HepG2 (cell line): ENCODE measurements around the gene GGA1. TPM values are rescaled to one million over a fixed set of nuclear protein-coding genes. Genes with fewer than 3 reads are reported as not detected.

Experiments
- BRD4 ChIP-seq: sonication (generic); formaldehyde crosslinking; IDR thresholded peaks from 2 replicates; pipeline ENCODE4 v1.4.0; 2020; ENCODE audit warnings: missing genetic modification reagents
- ELF1 ChIP-seq: sonication (generic); formaldehyde crosslinking; IDR thresholded peaks from 2 replicates; pipeline ENCODE4 v1.4.0; 2020; ENCODE audit warnings: missing genetic modification reagents
- FOSL2 ChIP-seq: sonication (generic); formaldehyde crosslinking; IDR thresholded peaks from 2 replicates; pipeline ENCODE4 v1.4.0; 2020; ENCODE audit warnings: missing genetic modification reagents
- GMEB2 ChIP-seq: IDR thresholded peaks from 2 replicates; pipeline ENCODE4 v1.6.1; 2016; ENCODE audit warnings: missing biosample characterization, missing genetic modification reagents, low read depth
- HNRNPLL ChIP-seq: fragments of 200-400 bp; formaldehyde crosslinking; IDR thresholded peaks from 2 replicates; pipeline ENCODE4 v1.6.1; 2017; ENCODE audit warnings: mild to moderate bottlenecking, low read depth, low read length; ENCODE audit not compliant: poor library complexity, severe bottlenecking
- IRF2 ChIP-seq: IDR thresholded peaks from 2 replicates; pipeline ENCODE4 v1.6.1; 2018; ENCODE audit warnings: missing genetic modification reagents, missing compliant biosample characterization
- MIER2 ChIP-seq: IDR thresholded peaks from 2 replicates; pipeline ENCODE4 v1.6.1; 2016; ENCODE audit warnings: missing biosample characterization, missing genetic modification reagents
- PHF20 ChIP-seq: sonication (generic); formaldehyde crosslinking; IDR thresholded peaks from 2 replicates; pipeline ENCODE4 v1.5.0; 2020; ENCODE audit warnings: mild to moderate bottlenecking, missing genetic modification reagents
- POLR2AphosphoS5 ChIP-seq: IDR thresholded peaks from 2 replicates; pipeline ENCODE4 v1.6.1; 2012; ENCODE audit warnings: low read depth, low read length
- PRDM15 ChIP-seq: sonication (generic); formaldehyde crosslinking; IDR thresholded peaks from 2 replicates; pipeline ENCODE4 v1.4.0; 2020; ENCODE audit warnings: missing genetic modification reagents
- SIN3A ChIP-seq: IDR thresholded peaks from 2 replicates; pipeline ENCODE4 v1.6.1; 2011; ENCODE audit warnings: low read depth, mild to moderate bottlenecking, control low read depth, low read length, borderline replicate concordance
- TBX3 ChIP-seq: fragments of 450-650 bp; IDR thresholded peaks from 2 replicates; pipeline ENCODE4 v1.6.1; 2017; ENCODE audit warnings: antibody characterized with exemption, mild to moderate bottlenecking, inconsistent platforms, borderline replicate concordance
- XRCC5 ChIP-seq: fragments of 200-400 bp; formaldehyde crosslinking; optimal IDR thresholded peaks from 2 replicates; pipeline ENCODE3; 2017; ENCODE audit warnings: mild to moderate bottlenecking, low read length
- ZBTB42 ChIP-seq: sonication (generic); formaldehyde crosslinking; IDR thresholded peaks from 2 replicates; pipeline ENCODE4 v1.5.0; 2020; ENCODE audit warnings: mild to moderate bottlenecking, missing genetic modification reagents
- ZNF234 ChIP-seq: sonication (generic); formaldehyde crosslinking; conservative IDR thresholded peaks from 2 replicates; pipeline ENCODE4 v1.5.1; 2020; ENCODE audit warnings: mild to moderate bottlenecking, missing genetic modification reagents
- ZNF343 ChIP-seq: sonication (generic); formaldehyde crosslinking; IDR thresholded peaks from 2 replicates; pipeline ENCODE4 v1.4.0; 2020; ENCODE audit warnings: mild to moderate bottlenecking, missing genetic modification reagents
- ZNF564 ChIP-seq: sonication (generic); formaldehyde crosslinking; IDR thresholded peaks from 2 replicates; pipeline ENCODE4 v1.8.1; 2023; ENCODE audit warnings: mild to moderate bottlenecking, missing genetic modification reagents
- ZNF616 ChIP-seq: sonication (generic); formaldehyde crosslinking; IDR thresholded peaks from 2 replicates; pipeline ENCODE4 v1.5.0; 2020; ENCODE audit warnings: low read depth, mild to moderate bottlenecking, missing genetic modification reagents
- polyA plus RNA-seq, 8 experiments: library from polyadenylated mRNA; depleted of rRNA in 3 of 8; stranded (reverse) in 7 of 8; unstranded in 1 of 8; fragments of >200 nt; fragmentation: Illumina TruSeq in 4 of 8; extraction: Trizol in 4 of 8; gene quantifications; 2 replicates each; pipeline versions ENCODE4 v1.2.1 to v1.2.3, GENCODE V29; 2011 to 2016; ENCODE audit warnings: low read depth in 4 of 8, missing spikeins in 1 of 8, mixed read lengths in 1 of 8; ENCODE audit not compliant: insufficient read depth in 1 of 8
- total RNA-seq, 5 experiments: library from RNA; depleted of rRNA; stranded (reverse); fragments of >200 nt; fragmentation: Illumina TruSeq; extraction: Trizol; gene quantifications; 2 replicates each; pipeline ENCODE4 v1.2.3, GENCODE V29; 2016; ENCODE audit warnings: low read depth in 1 of 5
- TF ChIP-seq, protein P1 (sequence below): sonication (generic); formaldehyde crosslinking; IDR thresholded peaks from 2 replicates; pipeline ENCODE4 v1.4.0; 2020; ENCODE audit warnings: low read depth, mild to moderate bottlenecking, missing genetic modification reagents
- TF ChIP-seq, protein P2 (sequence below): sonication (generic); formaldehyde crosslinking; IDR thresholded peaks from 2 replicates; pipeline ENCODE4 v1.4.0; 2020; ENCODE audit warnings: mild to moderate bottlenecking, missing genetic modification reagents

Gene GGA1
- total and polyA plus RNA-seq, 2 of the 13 experiments (the other 11 are each of a cell fraction or from before 2014, with no cell fraction given) = 29.1 to 87.2 TPM

DNA sequence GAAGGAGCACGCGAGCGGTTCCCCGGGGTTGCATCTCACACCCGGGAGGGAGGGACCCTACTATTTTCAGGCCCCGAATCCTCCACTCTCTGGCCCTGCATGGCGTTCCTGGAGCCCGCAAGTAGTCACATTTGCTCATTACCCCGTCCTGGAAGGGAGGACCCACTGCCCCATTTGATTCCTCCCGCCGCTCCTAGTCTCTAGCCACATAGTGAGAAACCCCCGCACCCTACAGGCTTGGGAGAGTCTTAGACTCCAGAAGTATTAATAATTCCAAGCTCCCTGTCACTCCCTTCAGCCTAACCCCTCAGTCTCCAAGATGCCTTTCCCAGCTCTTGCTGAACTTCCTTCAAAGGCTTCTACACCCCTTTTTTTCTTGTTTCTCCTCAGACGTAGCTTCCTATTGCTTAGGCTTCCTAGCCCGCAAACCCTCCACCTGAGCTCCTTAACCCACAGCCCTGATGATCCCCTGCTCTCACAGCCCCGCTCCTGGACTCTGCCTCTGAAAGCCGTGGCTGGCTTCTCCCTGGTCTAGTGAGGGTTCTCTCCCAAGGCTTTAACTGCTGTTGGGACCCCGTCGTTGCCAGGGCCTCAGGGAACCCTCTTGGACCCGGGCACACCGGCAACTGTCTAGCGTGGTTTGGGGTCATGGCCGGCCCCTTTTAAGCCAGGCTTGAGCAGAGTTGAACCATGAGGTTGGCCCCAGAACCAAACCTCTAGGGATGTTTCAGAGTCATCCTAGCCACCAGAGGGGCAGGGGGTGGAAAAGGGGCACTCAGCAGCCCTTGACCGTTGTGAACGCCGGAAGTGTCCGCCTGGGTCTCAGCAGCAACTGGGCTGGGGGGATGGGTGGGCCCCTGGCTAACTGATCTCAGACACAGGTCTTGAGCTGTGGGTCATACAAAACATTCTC lies 862 bp downstream of the GGA1 start (continued):
- TF ChIP-seq PRDM15 (CRISPR knock-in tag) = no peak
- TF ChIP-seq MIER2 = no peak
- TF ChIP-seq FOSL2 (CRISPR knock-in tag) = no peak
- TF ChIP-seq TBX3 = no peak
- TF ChIP-seq XRCC5 = peak; percentile 15
- TF ChIP-seq PHF20 (CRISPR knock-in tag) = 0 out of 2 replicates have a peak, but pooled peaks have one; percentile 19
- TF ChIP-seq GMEB2 (CRISPR knock-in tag) = no peak
- no peak for TF ChIP-seq ZNF343 (CRISPR knock-in tag)
- TF ChIP-seq ZBTB42 = 0 out of 2 replicates have a peak, but pooled peaks have one; percentile 0
- no peak for TF ChIP-seq BRD4 (CRISPR knock-in tag)
- TF ChIP-seq ZNF616 (CRISPR knock-in tag) = no peak
- no peak for TF ChIP-seq POLR2AphosphoS5
- TF ChIP-seq ZNF564 (CRISPR knock-in tag) = no peak
- TF ChIP-seq, protein P1, sequence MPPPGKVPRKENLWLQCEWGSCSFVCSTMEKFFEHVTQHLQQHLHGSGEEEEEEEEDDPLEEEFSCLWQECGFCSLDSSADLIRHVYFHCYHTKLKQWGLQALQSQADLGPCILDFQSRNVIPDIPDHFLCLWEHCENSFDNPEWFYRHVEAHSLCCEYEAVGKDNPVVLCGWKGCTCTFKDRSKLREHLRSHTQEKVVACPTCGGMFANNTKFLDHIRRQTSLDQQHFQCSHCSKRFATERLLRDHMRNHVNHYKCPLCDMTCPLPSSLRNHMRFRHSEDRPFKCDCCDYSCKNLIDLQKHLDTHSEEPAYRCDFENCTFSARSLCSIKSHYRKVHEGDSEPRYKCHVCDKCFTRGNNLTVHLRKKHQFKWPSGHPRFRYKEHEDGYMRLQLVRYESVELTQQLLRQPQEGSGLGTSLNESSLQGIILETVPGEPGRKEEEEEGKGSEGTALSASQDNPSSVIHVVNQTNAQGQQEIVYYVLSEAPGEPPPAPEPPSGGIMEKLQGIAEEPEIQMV (CRISPR knock-in tag) = no peak
- no peak for TF ChIP-seq HNRNPLL
- TF ChIP-seq, protein P2, sequence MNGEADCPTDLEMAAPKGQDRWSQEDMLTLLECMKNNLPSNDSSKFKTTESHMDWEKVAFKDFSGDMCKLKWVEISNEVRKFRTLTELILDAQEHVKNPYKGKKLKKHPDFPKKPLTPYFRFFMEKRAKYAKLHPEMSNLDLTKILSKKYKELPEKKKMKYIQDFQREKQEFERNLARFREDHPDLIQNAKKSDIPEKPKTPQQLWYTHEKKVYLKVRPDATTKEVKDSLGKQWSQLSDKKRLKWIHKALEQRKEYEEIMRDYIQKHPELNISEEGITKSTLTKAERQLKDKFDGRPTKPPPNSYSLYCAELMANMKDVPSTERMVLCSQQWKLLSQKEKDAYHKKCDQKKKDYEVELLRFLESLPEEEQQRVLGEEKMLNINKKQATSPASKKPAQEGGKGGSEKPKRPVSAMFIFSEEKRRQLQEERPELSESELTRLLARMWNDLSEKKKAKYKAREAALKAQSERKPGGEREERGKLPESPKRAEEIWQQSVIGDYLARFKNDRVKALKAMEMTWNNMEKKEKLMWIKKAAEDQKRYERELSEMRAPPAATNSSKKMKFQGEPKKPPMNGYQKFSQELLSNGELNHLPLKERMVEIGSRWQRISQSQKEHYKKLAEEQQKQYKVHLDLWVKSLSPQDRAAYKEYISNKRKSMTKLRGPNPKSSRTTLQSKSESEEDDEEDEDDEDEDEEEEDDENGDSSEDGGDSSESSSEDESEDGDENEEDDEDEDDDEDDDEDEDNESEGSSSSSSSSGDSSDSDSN (CRISPR knock-in tag) = no peak
- no peak for TF ChIP-seq ZNF234
- TF ChIP-seq SIN3A = no peak
- peak; percentile 35; the same call in 1 of the 2 replicates for TF ChIP-seq ELF1 (CRISPR knock-in tag)
- TF ChIP-seq IRF2 = no peak
